Measurements from ENCODE around the gene MYO18B.

MYO18B gene

DNA sequence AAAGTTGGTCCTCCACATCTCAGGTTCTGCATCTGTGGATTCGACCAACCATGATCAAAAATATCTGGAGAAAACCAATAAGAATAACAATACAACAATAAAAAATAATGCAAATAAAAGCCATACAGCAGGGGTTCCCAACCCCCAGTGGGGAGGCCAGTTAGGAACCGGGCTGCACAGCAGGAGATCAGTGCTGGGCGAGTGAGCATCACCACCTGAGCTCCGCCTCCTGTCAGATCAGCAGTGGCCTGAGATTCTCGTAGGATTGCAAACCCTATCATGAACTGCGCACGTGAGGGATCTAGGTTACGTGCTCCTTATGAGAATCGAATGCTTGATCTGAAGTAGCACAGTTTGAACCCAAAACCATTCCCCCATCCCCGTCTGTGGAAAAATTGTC lies 25.4 kb upstream of the MYO18B start:
- H3K9me3 ChIP-seq (ENCODE audit: control insufficient read depth, insufficient read depth, low read length), result no peaks in the 10 kb centered on the region
- no peaks in the 10 kb centered on the region for H3K27me3 ChIP-seq (ENCODE audit: control insufficient read depth, insufficient read depth, low read length)
- no peaks in the 10 kb centered on the region for H3K4me1 ChIP-seq (ENCODE audit: control insufficient read depth, insufficient read depth, low read length)
- no peaks in the 10 kb centered on the region for H3K36me3 ChIP-seq (ENCODE audit: control insufficient read depth, insufficient read depth, low read length)
- no peak overlapping the region for H3K9ac ChIP-seq (ENCODE audit: low read depth, low read length)
- H3K4me3 ChIP-seq (ENCODE audit: low read depth, low read length), result no peak overlapping the region

DNA sequence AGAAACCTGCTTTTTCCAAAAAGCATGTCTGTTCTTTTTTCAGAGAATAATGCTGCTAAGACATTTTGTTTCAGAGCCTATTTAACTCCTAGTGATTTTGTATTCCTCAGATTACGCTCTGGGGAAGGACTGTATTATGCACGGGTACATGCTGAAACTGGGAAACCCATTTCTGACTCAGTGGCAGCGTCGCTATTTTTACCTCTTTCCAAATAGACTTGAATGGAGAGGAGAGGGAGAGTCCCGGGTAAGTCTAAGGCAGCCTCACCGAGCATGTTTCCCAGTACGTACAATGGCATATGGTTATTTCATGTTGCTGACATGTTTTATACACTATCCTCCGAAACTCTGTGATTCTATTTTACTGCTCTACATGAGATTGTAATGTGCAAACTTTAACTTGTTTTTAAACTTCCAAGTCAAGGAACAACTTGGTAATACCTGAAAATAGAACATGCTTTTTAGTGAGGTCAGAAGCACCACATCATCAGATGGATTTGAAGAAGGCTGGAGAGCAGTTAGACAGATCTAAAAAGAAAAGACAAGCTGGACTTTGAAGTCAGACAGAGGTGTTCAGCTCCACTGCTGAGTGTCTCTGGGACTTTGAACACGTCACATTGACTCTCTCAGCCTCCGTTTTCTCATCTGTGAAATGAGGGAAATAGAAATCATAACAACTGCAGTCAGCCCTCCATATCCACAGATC lies 23.7 kb upstream of the MYO18B start:
- Histone ChIP-seq H3K9me3 (ENCODE audit: control insufficient read depth, insufficient read depth, low read length) (no peaks in the 10 kb centered on the region), H3K27me3 (ENCODE audit: control insufficient read depth, insufficient read depth, low read length) (no peaks in the 10 kb centered on the region), H3K9ac (ENCODE audit: low read depth, low read length) (no peak overlapping the region), H3K36me3 (ENCODE audit: control insufficient read depth, insufficient read depth, low read length) (no peaks in the 10 kb centered on the region), H3K4me3 (ENCODE audit: low read depth, low read length) (no peak overlapping the region), H3K4me1 (ENCODE audit: control insufficient read depth, insufficient read depth, low read length) (no peaks in the 10 kb centered on the region)

DNA sequence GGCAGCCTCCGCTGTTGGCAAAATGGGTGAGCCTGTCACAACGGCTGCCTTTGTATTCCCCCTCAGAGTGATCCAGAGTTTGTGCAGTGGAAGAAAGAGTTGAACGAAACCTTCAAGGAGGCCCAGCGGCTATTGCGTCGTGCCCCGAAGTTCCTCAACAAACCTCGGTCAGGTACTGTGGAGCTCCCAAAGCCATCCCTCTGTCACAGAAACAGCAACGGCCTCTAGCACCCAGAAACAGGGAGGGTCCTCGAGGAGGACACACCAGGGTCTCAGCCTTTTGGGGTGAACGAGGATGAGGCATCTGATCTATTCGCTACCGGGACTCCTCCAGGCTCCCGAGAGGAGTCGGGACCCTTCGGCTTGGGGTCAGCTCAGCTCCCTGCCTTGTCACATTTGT lies 19.8 kb upstream of the MYO18B start:
- Histone ChIP-seq H3K9me3 (ENCODE audit: control insufficient read depth, insufficient read depth, low read length) (no peaks in the 10 kb centered on the region), H3K9ac (ENCODE audit: low read depth, low read length) (no peak overlapping the region), H3K4me1 (ENCODE audit: control insufficient read depth, insufficient read depth, low read length) (peaks cover 3% of the 10 kb centered on the region), H3K27me3 (ENCODE audit: control insufficient read depth, insufficient read depth, low read length) (no peaks in the 10 kb centered on the region), H3K4me3 (ENCODE audit: low read depth, low read length) (no peak overlapping the region), H3K36me3 (ENCODE audit: control insufficient read depth, insufficient read depth, low read length) (no peaks in the 10 kb centered on the region)

DNA sequence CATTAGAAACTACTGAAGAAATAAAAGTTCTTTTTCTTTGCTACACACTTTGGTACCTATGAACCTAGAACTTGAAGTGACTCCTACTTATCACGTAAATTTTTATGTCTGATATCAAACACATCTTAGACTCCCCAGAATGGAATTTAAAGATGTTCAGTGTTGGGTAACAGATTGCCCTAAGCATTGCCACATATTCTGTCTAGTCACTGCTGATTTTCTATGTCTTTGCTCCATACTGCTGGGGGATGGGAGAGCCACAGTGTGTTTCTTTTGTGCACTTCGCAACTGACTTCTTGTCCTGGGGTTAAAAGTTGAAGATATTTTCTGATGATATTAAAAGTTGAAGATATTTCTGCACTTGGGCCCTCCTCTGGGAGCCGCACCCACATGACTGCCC lies 19.4 kb upstream of the MYO18B start:
- H3K4me1 ChIP-seq (ENCODE audit: control insufficient read depth, insufficient read depth, low read length), result peaks cover 3% of the 10 kb centered on the region
- H3K27me3 ChIP-seq (ENCODE audit: control insufficient read depth, insufficient read depth, low read length), result no peaks in the 10 kb centered on the region
- no peaks in the 10 kb centered on the region for H3K9me3 ChIP-seq (ENCODE audit: control insufficient read depth, insufficient read depth, low read length)
- H3K9ac ChIP-seq (ENCODE audit: low read depth, low read length), result no peak overlapping the region
- no peaks in the 10 kb centered on the region for H3K36me3 ChIP-seq (ENCODE audit: control insufficient read depth, insufficient read depth, low read length)
- H3K4me3 ChIP-seq (ENCODE audit: low read depth, low read length), result no peak overlapping the region

DNA sequence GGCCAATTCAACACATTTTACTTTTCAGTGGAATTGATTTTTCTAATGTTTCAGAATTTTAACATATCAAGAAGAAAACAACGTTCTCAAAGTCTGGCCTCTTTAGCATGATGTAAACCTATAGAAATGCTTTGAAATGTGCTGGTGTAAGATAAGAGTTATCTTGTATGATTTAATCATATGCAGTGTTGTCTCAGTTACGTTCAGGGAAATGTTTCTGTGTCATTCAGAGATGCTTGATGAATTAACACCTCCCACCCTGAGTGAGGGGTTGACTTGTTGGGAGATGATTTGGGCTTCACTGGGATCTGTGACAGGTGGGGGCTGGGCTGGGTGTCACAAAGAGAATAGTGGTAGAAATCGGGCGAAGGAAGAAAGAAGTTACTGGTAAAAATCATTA lies 15.7 kb upstream of the MYO18B start:
- Histone ChIP-seq H3K27me3 (ENCODE audit: control insufficient read depth, insufficient read depth, low read length) (no peaks in the 10 kb centered on the region), H3K4me3 (ENCODE audit: low read depth, low read length) (no peak overlapping the region), H3K36me3 (ENCODE audit: control insufficient read depth, insufficient read depth, low read length) (no peaks in the 10 kb centered on the region), H3K9ac (ENCODE audit: low read depth, low read length) (no peak overlapping the region), H3K9me3 (ENCODE audit: control insufficient read depth, insufficient read depth, low read length) (no peaks in the 10 kb centered on the region), H3K4me1 (ENCODE audit: control insufficient read depth, insufficient read depth, low read length) (peaks cover 3% of the 10 kb centered on the region)

DNA sequence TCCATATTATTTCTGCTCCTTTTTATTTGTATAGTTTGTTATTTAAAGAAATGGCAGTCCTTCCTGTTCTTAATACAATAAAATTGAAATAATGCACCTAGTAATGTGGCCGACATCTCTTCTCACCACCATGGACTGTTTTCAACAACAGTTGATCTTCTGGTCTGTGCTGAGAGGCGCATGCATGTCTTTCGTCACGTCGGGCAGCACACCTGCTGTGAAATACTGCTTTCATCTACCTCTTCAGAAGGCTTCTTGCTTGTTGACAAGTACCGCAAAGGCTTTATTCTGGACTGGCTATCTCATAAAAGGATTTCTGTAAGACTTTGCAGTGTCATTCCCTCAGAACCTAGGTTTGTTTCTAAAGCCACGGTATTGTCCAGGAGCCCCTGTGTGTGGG lies 13.9 kb upstream of the MYO18B start:
- H3K9ac ChIP-seq (ENCODE audit: low read depth, low read length), result no peak overlapping the region
- H3K4me1 ChIP-seq (ENCODE audit: control insufficient read depth, insufficient read depth, low read length), result peaks cover 3% of the 10 kb centered on the region
- H3K27me3 ChIP-seq (ENCODE audit: control insufficient read depth, insufficient read depth, low read length), result no peaks in the 10 kb centered on the region
- H3K36me3 ChIP-seq (ENCODE audit: control insufficient read depth, insufficient read depth, low read length), result no peaks in the 10 kb centered on the region
- H3K4me3 ChIP-seq (ENCODE audit: low read depth, low read length), result no peak overlapping the region
- H3K9me3 ChIP-seq (ENCODE audit: control insufficient read depth, insufficient read depth, low read length), result no peaks in the 10 kb centered on the region

DNA sequence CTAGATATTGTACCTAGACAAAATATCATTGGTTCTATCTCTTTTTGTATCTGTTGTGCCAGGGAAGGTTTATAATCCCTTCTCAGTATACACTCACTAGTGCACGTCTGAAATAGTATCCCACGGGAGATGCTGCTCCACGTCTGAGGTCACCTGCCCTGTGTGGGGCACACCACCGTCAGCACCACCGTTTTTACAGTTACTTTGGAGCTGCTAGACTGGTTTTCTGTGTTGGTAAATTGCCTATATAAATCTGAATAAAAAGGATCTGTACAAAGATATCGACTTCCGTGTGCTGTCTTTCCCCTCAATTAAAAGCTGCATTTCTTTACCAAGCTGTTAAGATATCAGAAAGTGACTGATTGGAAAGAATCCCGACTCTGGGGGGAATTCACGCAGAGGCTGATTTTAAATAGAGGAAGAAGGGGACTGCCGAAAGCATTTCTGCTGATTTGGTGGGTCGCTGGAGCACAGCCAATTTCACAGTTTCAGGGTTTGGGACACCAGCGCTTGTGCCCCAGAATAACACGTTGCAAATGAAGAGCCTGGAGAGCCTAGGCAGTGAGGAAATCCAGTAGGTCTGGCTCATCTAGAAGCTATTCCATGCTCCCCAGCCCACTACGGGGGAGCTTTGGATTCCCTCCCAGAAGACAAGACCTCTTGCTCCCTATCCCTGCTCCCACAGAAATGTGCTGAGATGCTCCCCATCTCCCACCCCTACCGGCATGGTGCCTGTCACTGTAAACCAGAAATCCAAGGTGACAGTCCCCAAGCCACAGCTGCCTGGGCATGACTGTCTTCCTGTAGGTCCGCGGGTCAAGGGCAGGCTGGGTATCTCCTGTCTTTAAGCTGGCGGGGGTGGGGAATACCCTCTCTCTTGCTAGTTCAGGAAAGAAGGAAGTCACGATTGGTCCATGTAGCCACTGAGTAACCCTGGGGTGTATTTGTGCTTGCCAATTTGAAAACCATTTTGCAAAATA lies 12.7 kb upstream of the MYO18B start:
- peaks cover 3% of the 10 kb centered on the region for H3K4me1 ChIP-seq (ENCODE audit: control insufficient read depth, insufficient read depth, low read length)
- H3K4me3 ChIP-seq (ENCODE audit: low read depth, low read length), result no peak overlapping the region
- no peaks in the 10 kb centered on the region for H3K27me3 ChIP-seq (ENCODE audit: control insufficient read depth, insufficient read depth, low read length)
- H3K9me3 ChIP-seq (ENCODE audit: control insufficient read depth, insufficient read depth, low read length), result no peaks in the 10 kb centered on the region
- no peaks in the 10 kb centered on the region for H3K36me3 ChIP-seq (ENCODE audit: control insufficient read depth, insufficient read depth, low read length)
- no peak overlapping the region for H3K9ac ChIP-seq (ENCODE audit: low read depth, low read length)

DNA sequence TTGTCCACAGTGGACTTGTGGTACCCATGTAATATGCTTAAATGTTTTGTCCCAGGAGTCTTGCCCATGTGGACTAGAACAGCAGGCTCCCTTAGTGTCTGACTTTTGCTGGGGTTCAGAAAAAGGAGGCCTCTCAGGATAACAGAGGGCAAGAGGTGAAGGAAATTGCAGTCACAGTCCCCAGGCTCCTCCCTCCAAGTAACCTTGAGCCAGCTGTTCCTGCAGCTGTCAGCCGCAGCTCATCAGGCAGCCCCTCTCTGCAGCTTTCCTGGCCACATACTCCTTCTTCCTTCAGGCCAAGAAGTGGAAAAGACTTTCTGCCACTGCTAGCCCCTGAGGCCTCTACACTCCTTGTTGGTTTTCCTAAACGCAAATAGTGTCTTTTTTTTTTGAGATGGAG lies 6.3 kb upstream of the MYO18B start:
- H3K27me3 ChIP-seq (ENCODE audit: control insufficient read depth, insufficient read depth, low read length), result no peaks in the 10 kb centered on the region
- H3K4me3 ChIP-seq (ENCODE audit: low read depth, low read length), result no peak overlapping the region
- no peaks in the 10 kb centered on the region for H3K36me3 ChIP-seq (ENCODE audit: control insufficient read depth, insufficient read depth, low read length)
- H3K9ac ChIP-seq (ENCODE audit: low read depth, low read length), result no peak overlapping the region
- no peaks in the 10 kb centered on the region for H3K4me1 ChIP-seq (ENCODE audit: control insufficient read depth, insufficient read depth, low read length)
- H3K9me3 ChIP-seq (ENCODE audit: control insufficient read depth, insufficient read depth, low read length), result no peaks in the 10 kb centered on the region

DNA sequence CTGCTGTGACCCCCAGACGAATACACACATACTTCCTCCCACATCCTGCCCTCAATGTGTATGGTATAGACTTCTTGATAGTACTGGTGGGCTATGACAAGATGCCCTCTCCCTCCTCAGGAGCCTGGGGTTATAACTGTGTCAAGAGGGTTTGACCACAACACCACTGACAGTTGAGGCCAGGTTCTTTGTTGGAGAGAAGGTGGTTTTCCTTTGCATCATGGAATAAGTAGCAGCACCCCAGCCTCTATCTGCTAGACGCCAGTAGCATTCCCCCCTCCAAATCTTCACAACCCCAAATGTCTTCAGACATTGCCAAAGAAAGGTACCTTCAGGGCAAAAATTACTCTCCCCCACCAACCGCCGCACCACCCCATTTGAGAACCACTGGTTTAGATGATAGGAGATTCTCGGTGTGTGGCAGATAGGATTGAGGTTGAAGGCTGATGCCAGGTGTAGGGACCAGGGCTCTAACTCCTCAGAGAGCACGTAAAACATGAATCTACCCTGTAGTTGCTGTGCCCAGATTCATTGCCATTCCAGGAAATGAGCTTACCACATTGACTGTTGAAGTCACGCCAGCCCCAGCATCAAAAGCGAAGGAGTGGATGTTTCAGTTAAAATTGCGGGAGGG lies 5.5 kb upstream of the MYO18B start:
- Histone ChIP-seq H3K9me3 (ENCODE audit: control insufficient read depth, insufficient read depth, low read length) (no peaks in the 10 kb centered on the region), H3K36me3 (ENCODE audit: control insufficient read depth, insufficient read depth, low read length) (no peaks in the 10 kb centered on the region), H3K4me1 (ENCODE audit: control insufficient read depth, insufficient read depth, low read length) (no peaks in the 10 kb centered on the region), H3K27me3 (ENCODE audit: control insufficient read depth, insufficient read depth, low read length) (no peaks in the 10 kb centered on the region), H3K4me3 (ENCODE audit: low read depth, low read length) (no peak overlapping the region), H3K9ac (ENCODE audit: low read depth, low read length) (no peak overlapping the region)

DNA sequence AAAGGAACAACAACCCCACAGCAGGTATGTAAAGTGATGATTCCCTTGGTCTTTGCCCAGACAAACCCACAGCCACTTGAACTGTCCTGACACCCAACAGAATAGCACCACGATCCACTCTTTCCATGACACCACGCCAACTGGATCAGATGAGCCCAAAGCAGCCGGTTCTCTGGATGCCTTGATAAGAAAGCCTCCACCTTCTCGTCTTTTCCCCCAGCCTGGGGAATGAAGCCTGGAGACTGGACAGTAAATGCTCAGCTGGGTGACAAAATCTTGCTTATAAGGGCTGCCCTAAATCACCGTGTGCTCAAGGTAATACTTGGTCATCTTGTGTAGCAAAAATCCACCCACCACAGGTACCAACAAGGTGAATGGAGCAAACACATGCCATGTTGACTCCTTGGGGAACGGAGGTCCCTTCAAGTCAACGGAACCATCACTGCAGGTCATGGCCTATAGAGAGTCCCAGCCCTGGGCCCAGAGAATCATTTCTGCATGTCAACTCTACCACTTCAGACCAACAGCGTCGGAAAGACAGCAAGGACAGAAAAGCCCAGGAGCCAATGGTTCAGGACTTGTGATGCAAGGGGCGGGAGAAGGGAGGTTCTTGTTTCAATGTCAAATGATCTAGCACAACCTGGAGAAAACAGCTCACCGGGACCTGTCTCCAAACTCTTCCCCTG lies 2.2 kb upstream of the MYO18B start:
- H3K9ac ChIP-seq (ENCODE audit: low read depth, low read length), result no peak overlapping the region
- no peaks in the 10 kb centered on the region for H3K36me3 ChIP-seq (ENCODE audit: control insufficient read depth, insufficient read depth, low read length)
- no peaks in the 10 kb centered on the region for H3K4me1 ChIP-seq (ENCODE audit: control insufficient read depth, insufficient read depth, low read length)
- no peaks in the 10 kb centered on the region for H3K9me3 ChIP-seq (ENCODE audit: control insufficient read depth, insufficient read depth, low read length)
- H3K4me3 ChIP-seq (ENCODE audit: low read depth, low read length), result no peak overlapping the region
- no peaks in the 10 kb centered on the region for H3K27me3 ChIP-seq (ENCODE audit: control insufficient read depth, insufficient read depth, low read length)

DNA sequence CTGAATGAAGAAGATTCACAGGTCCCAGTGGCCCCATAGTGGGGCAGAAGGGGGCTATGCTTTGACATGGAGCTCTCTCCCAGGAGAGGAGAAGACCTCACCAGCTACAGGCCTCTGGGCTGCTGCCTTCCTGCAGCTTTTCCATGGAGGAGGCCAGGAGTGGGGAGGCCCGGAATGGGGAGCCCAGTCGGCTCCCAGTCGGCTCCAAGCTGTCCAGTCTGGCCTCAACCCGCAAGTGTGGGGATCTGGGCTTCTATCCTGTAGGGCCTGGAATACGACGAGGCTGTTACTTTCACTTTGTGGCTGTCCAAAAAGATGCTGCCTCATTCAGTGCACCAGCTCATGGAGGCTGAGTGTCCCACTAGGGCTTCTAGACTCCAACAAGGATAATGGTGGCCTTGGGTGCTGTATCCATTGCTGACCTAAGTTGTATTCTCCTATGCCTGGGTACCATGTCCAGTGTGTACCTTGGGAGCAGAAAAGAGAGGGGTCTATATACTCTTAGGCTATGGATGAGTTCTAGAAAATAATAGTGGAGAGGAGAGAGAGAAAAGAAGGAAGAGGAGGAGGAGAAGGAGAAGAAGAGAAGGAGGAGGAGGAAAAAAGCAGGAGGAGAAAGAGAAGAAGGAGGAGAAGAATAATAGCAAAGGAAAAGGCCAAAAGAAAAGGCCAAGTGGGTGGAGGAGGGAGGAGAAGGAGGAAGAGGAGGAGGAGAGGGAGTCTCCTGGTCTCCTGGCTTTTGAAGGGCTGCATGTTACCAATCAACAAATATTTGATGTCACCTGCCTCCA lies 1.1 kb downstream of the MYO18B start:
- no peaks in the 10 kb centered on the region for H3K9me3 ChIP-seq (ENCODE audit: control insufficient read depth, insufficient read depth, low read length)
- H3K9ac ChIP-seq (ENCODE audit: low read depth, low read length), result no peak overlapping the region
- no peak overlapping the region for H3K4me3 ChIP-seq (ENCODE audit: low read depth, low read length)
- no peaks in the 10 kb centered on the region for H3K36me3 ChIP-seq (ENCODE audit: control insufficient read depth, insufficient read depth, low read length)
- H3K4me1 ChIP-seq (ENCODE audit: control insufficient read depth, insufficient read depth, low read length), result no peaks in the 10 kb centered on the region
- no peaks in the 10 kb centered on the region for H3K27me3 ChIP-seq (ENCODE audit: control insufficient read depth, insufficient read depth, low read length)

Measured in iPS-15b (cell line).